GM21423 (cell line): Measurements from ENCODE around the gene IQGAP2.
"Not testable (repeated sequence)": the region's sequence is repeated elsewhere in the genome, so short reads cannot be mapped to it uniquely, and the experiment has no call there.

Source experiments
- ATAC-seq: cut with Tn5 transposase; IDR thresholded peaks from one replicate; pipeline ENCODE4 v1.9.1; 2021; ENCODE audit warnings: mild to moderate bottlenecking, moderate library complexity; ENCODE audit not compliant: unreplicated experiment

The IQGAP2 gene

GRCh38 chr5:76677849-76678472 is 274.9 kb downstream of the IQGAP2 start:
- no peak for ATAC-seq

GRCh38 chr5:76679231-76679630 is 276.1 kb downstream of the IQGAP2 start:
- no peak for ATAC-seq

GRCh38 chr5:76680826-76681225 is 277.7 kb downstream of the IQGAP2 start:
- not testable (repeated sequence) for ATAC-seq

- no peak for ATAC-seq
Measured at GRCh38 chr5:76681287-76681686, 278.2 kb downstream of the IQGAP2 start.

GRCh38 chr5:76682387-76682786 is 279.3 kb downstream of the IQGAP2 start:
- ATAC-seq = no peak

GRCh38 chr5:76683816-76684731 is 281.0 kb downstream of the IQGAP2 start:
- no peak for ATAC-seq

GRCh38 chr5:76684756-76685519 is 281.9 kb downstream of the IQGAP2 start:
- ATAC-seq = no peak

- ATAC-seq = no peak
Measured at GRCh38 chr5:76685704-76686103, 282.6 kb downstream of the IQGAP2 start.

GRCh38 chr5:76688212-76688611 is 285.1 kb downstream of the IQGAP2 start:
- no peak for ATAC-seq

GRCh38 chr5:76688836-76689235 is 285.8 kb downstream of the IQGAP2 start:
- ATAC-seq = no peak

GRCh38 chr5:76689321-76690036 is 286.4 kb downstream of the IQGAP2 start:
- ATAC-seq = no peak

GRCh38 chr5:76690037-76690679 is 287.1 kb downstream of the IQGAP2 start:
- no peak for ATAC-seq

- no peak for ATAC-seq
Measured at GRCh38 chr5:76690704-76691466, 287.8 kb downstream of the IQGAP2 start.

- ATAC-seq = no peak
Measured at GRCh38 chr5:76691467-76692273, 288.6 kb downstream of the IQGAP2 start.

GRCh38 chr5:76692274-76692540 is 289.1 kb downstream of the IQGAP2 start:
- no peak for ATAC-seq

GRCh38 chr5:76692651-76693050 is 289.6 kb downstream of the IQGAP2 start:
- no peak for ATAC-seq

- ATAC-seq = no peak
Measured at GRCh38 chr5:76693141-76693540, 290.1 kb downstream of the IQGAP2 start.

GRCh38 chr5:76694317-76694716 is 291.2 kb downstream of the IQGAP2 start:
- no peak for ATAC-seq

- no peak for ATAC-seq
Measured at GRCh38 chr5:76695346-76695745, 292.3 kb downstream of the IQGAP2 start.
